ENCODE results near the gene SEC61G. TPM values are rescaled to one million over a fixed set of nuclear protein-coding genes. Genes with fewer than 3 reads are reported as not detected.

The SEC61G gene
- total and polyA plus RNA-seq, 10 of the 15 experiments (the other 5 are each of a cell fraction or from before 2014, with no cell fraction given), result 163 to 809 (median 346) TPM

- BruUV-seq (replicated peaks), result no TSS peak
- Histone ChIP-seq H3K9ac (ENCODE audit: control insufficient read depth, insufficient read depth, low read length) (no peak overlapping the region), H3K9me3 (replicated peaks; ENCODE audit: control insufficient read depth, insufficient read depth, low read length) (no peaks in the 10 kb centered on the region), H3K27ac (ENCODE audit: control insufficient read depth, insufficient read depth) (no peak overlapping the region), H3K36me3 (ENCODE audit: control insufficient read depth in 2 of 2, insufficient read depth in 2 of 2, low read length in 1 of 2) (peaks cover 2 to 34% of the 10 kb centered on the region in 2 experiments; a peak in 3 of 4 replicates), H2AFZ (ENCODE audit: control insufficient read depth, low read depth, low read length) (no peak overlapping the region), H3K79me2 (ENCODE audit: control insufficient read depth, insufficient read depth, low read length) (peaks cover 11% of the 10 kb centered on the region), H3K4me2 (ENCODE audit: control insufficient read depth, insufficient read depth) (no peak overlapping the region), H3K4me3 (no peak overlapping the region), H3K4me1 (ENCODE audit: control insufficient read depth, insufficient read depth, low read length) (no peaks in the 10 kb centered on the region), H3K27me3 (replicated peaks in 1 of 2; ENCODE audit: control insufficient read depth in 2 of 2, insufficient read depth in 2 of 2, low read length in 1 of 2) (no peaks in the 10 kb centered on the region), H4K20me1 (ENCODE audit: control insufficient read depth, insufficient read depth) (no peaks in the 10 kb centered on the region)
- POLR2A ChIA-PET, result no interaction called here
- RAD21 ChIA-PET (ENCODE audit: unreplicated experiment), result no interaction called here
- DNase-seq (ENCODE audit: low read depth, low spot score) (no peak), ATAC-seq (no peak), FAIRE-seq (no peak)
- in situ Hi-C loops (cut with MboI) (no loop called here), intact Hi-C loops (cut with micrococcal nuclease; ENCODE audit: unreplicated experiment) (no loop called here)
- 86% methylated on average over 6 of the region's 6 CpGs for WGBS (ENCODE audit: insufficient coverage, insufficient replicate concordance, low lambda C conversion rate, missing lambda C conversion rate)
- no peak for TF ChIP-seq RFX5 (IDR thresholded peaks at IDR 0.05; ENCODE audit: low read depth, low read length)
- CTCF ChIA-PET, result interaction anchor here (1.3 kb wide), 1 partner anchor 25 kb away, joined by 4 read pairs; no protein-coding TSS in a partner anchor
- SMC1A ChIA-PET (ENCODE audit: uncharacterized antibody, unreplicated experiment), result interaction anchor here (1.6 kb wide), 1 partner anchor 8 kb away, joined by 5 read pairs; no protein-coding TSS in a partner anchor
Observed at GRCh38 chr7:54749200-54749599, 9.8 kb downstream of the SEC61G start.

- no TSS peak for BruUV-seq (replicated peaks)
- no peak for TF ChIP-seq REST (IDR thresholded peaks at IDR 0.05; ENCODE audit: low read depth, low read length)
- TF ChIP-seq BHLHE40 (IDR thresholded peaks at IDR 0.05; ENCODE audit: borderline replicate concordance in 1 of 2, low read depth in 2 of 2, low read length in 1 of 2), result no peak
- TF ChIP-seq PBX3 (IDR thresholded peaks at IDR 0.05; ENCODE audit: insufficient replicate concordance, low read depth, low read length), result no peak
- TF ChIP-seq PKNOX1 (IDR thresholded peaks at IDR 0.05), result no peak
- FAIRE-seq (no peak), DNase-seq (ENCODE audit: low read depth, low spot score) (no peak), ATAC-seq (no peak)
- ChIA-PET CTCF (no interaction called here), RAD21 (ENCODE audit: unreplicated experiment) (no interaction called here), POLR2A (no interaction called here), SMC1A (ENCODE audit: uncharacterized antibody, unreplicated experiment) (no interaction called here)
- Histone ChIP-seq H3K36me3 (ENCODE audit: control insufficient read depth in 2 of 2, insufficient read depth in 2 of 2, low read length in 1 of 2) (peaks cover 0 to 27% of the 10 kb centered on the region in 2 experiments; a peak in 3 of 4 replicates), H3K9me3 (replicated peaks; ENCODE audit: control insufficient read depth, insufficient read depth, low read length) (no peaks in the 10 kb centered on the region), H3K79me2 (ENCODE audit: control insufficient read depth, insufficient read depth, low read length) (no peaks in the 10 kb centered on the region), H3K27me3 (replicated peaks in 1 of 2; ENCODE audit: control insufficient read depth in 2 of 2, insufficient read depth in 2 of 2, low read length in 1 of 2) (no peaks in the 10 kb centered on the region), H3K4me2 (ENCODE audit: control insufficient read depth, insufficient read depth) (no peak overlapping the region), H3K4me3 (no peak overlapping the region), H3K9ac (ENCODE audit: control insufficient read depth, insufficient read depth, low read length) (no peak overlapping the region), H3K27ac (ENCODE audit: control insufficient read depth, insufficient read depth) (no peak overlapping the region), H4K20me1 (ENCODE audit: control insufficient read depth, insufficient read depth) (no peaks in the 10 kb centered on the region), H2AFZ (ENCODE audit: control insufficient read depth, low read depth, low read length) (no peak overlapping the region), H3K4me1 (ENCODE audit: control insufficient read depth, insufficient read depth, low read length) (no peaks in the 10 kb centered on the region)
- intact Hi-C loops (cut with micrococcal nuclease; ENCODE audit: unreplicated experiment), result no loop called here
- WGBS (ENCODE audit: insufficient coverage, insufficient replicate concordance, low lambda C conversion rate, missing lambda C conversion rate), result 87% methylated on average over 5 of the region's 5 CpGs
- in situ Hi-C loops (cut with MboI), result no loop called here
Observed at GRCh38 chr7:54747234-54747633, 11.8 kb downstream of the SEC61G start.
